GM19452 (cell line): ENCODE data around the gene CREBL2.
A peak's percentile ranks its signal among the peaks of the same experiment; 100 is the strongest.
"Not testable (repeated sequence)": the region's sequence is repeated elsewhere in the genome, so short reads cannot be mapped to it uniquely, and the experiment has no call there.

ENCODE experiments used
- ATAC-seq: cut with Tn5 transposase; IDR thresholded peaks from one replicate; pipeline ENCODE4 v1.9.1; 2021; ENCODE audit not compliant: unreplicated experiment

CREBL2 gene

GRCh38 chr12:12611512-12612306 is at the start of gene CREBL2:
Gene CREBL2, plus strand, starts transcription at chr12:12611876. Its CDS starts 297 bp downstream, at chr12:12612173.
- ATAC-seq, result peak; percentile 78

GRCh38 chr12:12562016-12562483 is 49.6 kb upstream of the CREBL2 start:
- no peak for ATAC-seq

- peak; percentile 70 for ATAC-seq
Measured at GRCh38 chr12:12562585-12563261, 49.0 kb upstream of the CREBL2 start, which contains the start of gene DUSP16. Gene DUSP16, minus strand, starts transcription at chr12:12562863. Its CDS starts 41,765 bp downstream, at chr12:12521098.

- no peak for ATAC-seq
Measured at GRCh38 chr12:12563290-12563928, 48.3 kb upstream of the CREBL2 start.

- no peak for ATAC-seq
Measured at GRCh38 chr12:12564911-12565310, 46.8 kb upstream of the CREBL2 start.

GRCh38 chr12:12565971-12566370 is 45.7 kb upstream of the CREBL2 start:
- ATAC-seq, result not testable (repeated sequence)

- no peak for ATAC-seq
Measured at GRCh38 chr12:12572659-12573058, 39.0 kb upstream of the CREBL2 start.

- ATAC-seq, result no peak
Measured at GRCh38 chr12:12577786-12578185, 33.9 kb upstream of the CREBL2 start.

- ATAC-seq, result not testable (repeated sequence)
Measured at GRCh38 chr12:12580716-12581115, 31.0 kb upstream of the CREBL2 start.

- peak; percentile 43 for ATAC-seq
Measured at GRCh38 chr12:12582193-12582881, 29.3 kb upstream of the CREBL2 start.

GRCh38 chr12:12582895-12583303 is 28.8 kb upstream of the CREBL2 start:
- peak; percentile 93 for ATAC-seq

- ATAC-seq, result no peak
Measured at GRCh38 chr12:12583510-12584178, 28.0 kb upstream of the CREBL2 start.

GRCh38 chr12:12585115-12585863 is 26.4 kb upstream of the CREBL2 start:
- no peak for ATAC-seq

GRCh38 chr12:12586879-12587675 is 24.6 kb upstream of the CREBL2 start:
- no peak for ATAC-seq

GRCh38 chr12:12587878-12588277 is 23.8 kb upstream of the CREBL2 start:
- no peak for ATAC-seq

- not testable (repeated sequence) for ATAC-seq
Measured at GRCh38 chr12:12588436-12588835, 23.2 kb upstream of the CREBL2 start.

GRCh38 chr12:12590961-12591360 is 20.7 kb upstream of the CREBL2 start:
- no peak for ATAC-seq

GRCh38 chr12:12592930-12593329 is 18.7 kb upstream of the CREBL2 start:
- no peak for ATAC-seq

- ATAC-seq, result not testable (repeated sequence)
Measured at GRCh38 chr12:12595929-12596328, 15.7 kb upstream of the CREBL2 start.
